H9 (cell line): ENCODE results near the gene NT5DC1. TPM values are rescaled to one million over a fixed set of nuclear protein-coding genes. Genes with fewer than 3 reads are reported as not detected.
A peak's percentile ranks its signal among the peaks of the same experiment; 100 is the strongest.

Experiments
- DNase-seq: peaks from one replicate; pipeline ENCODE4 v3.0.0-alpha.2; 2017
- H2AFZ ChIP-seq: one replicate; pipeline ENCODE4 v1.6.1; 2013; ENCODE audit warnings: mild to moderate bottlenecking, low read length, control low read depth, moderate library complexity
- H2AK5ac ChIP-seq: 2 replicates; pipeline ENCODE4 v1.6.1; 2013; ENCODE audit warnings: low read length, control low read depth, mixed read lengths; ENCODE audit not compliant: insufficient read length
- H2BK120ac ChIP-seq: one replicate; pipeline ENCODE4 v1.6.1; 2013; ENCODE audit warnings: low read depth, mild to moderate bottlenecking, low read length, control low read depth, inconsistent platforms; ENCODE audit not compliant: poor library complexity, severe bottlenecking
- H2BK12ac ChIP-seq: 2 replicates; pipeline ENCODE4 v1.6.1; 2013; ENCODE audit warnings: low read length, control low read depth, mixed read lengths, low read depth; ENCODE audit not compliant: insufficient read length
- H2BK15ac ChIP-seq: 2 replicates; pipeline ENCODE4 v1.6.1; 2013; ENCODE audit warnings: low read depth, low read length, control low read depth
- H2BK20ac ChIP-seq: one replicate; pipeline ENCODE4 v1.6.1; 2013; ENCODE audit warnings: low read depth, mild to moderate bottlenecking, low read length, control low read depth, inconsistent platforms; ENCODE audit not compliant: poor library complexity, severe bottlenecking
- H2BK5ac ChIP-seq: 2 replicates; pipeline ENCODE4 v1.6.1; 2013; ENCODE audit warnings: low read length, control low read depth, mixed read lengths; ENCODE audit not compliant: insufficient read length
- H3K14ac ChIP-seq: 2 replicates; pipeline ENCODE4 v1.6.1; 2013; ENCODE audit warnings: low read length, control low read depth; ENCODE audit not compliant: insufficient read depth
- H3K18ac ChIP-seq: 2 replicates; pipeline ENCODE4 v1.6.1; 2013; ENCODE audit warnings: low read depth, mild to moderate bottlenecking, mixed read lengths, low read length, control low read depth; ENCODE audit not compliant: insufficient read length
- H3K23ac ChIP-seq: 2 replicates; pipeline ENCODE4 v1.6.1; 2013; ENCODE audit warnings: low read length, control low read depth, mixed read lengths, low read depth; ENCODE audit not compliant: insufficient read length
- H3K23me2 ChIP-seq: 2 replicates; pipeline ENCODE4 v1.6.1; 2013; ENCODE audit warnings: low read depth, mild to moderate bottlenecking, mixed read lengths, low read length, control low read depth; ENCODE audit not compliant: insufficient read length, poor library complexity, severe bottlenecking
- H3K27ac ChIP-seq: 2 replicates; pipeline ENCODE4 v1.5.1; 2013; ENCODE audit warnings: low read length, control low read depth, mixed read lengths, low read depth; ENCODE audit not compliant: insufficient read length
- H3K27me3 ChIP-seq: 2 replicates; pipeline ENCODE4 v1.6.1; 2013; ENCODE audit warnings: low read length, control low read depth, inconsistent platforms; ENCODE audit not compliant: insufficient read depth
- H3K4ac ChIP-seq: 2 replicates; pipeline ENCODE4 v1.6.1; 2013; ENCODE audit warnings: low read depth, mild to moderate bottlenecking, control low read depth, inconsistent platforms, low read length, moderate library complexity
- H3K4me1 ChIP-seq: 2 replicates; pipeline ENCODE4 v1.6.1; 2013; ENCODE audit warnings: low read length, control low read depth, inconsistent platforms; ENCODE audit not compliant: insufficient read depth
- H3K4me2 ChIP-seq: 2 replicates; pipeline ENCODE4 v1.6.1; 2013; ENCODE audit warnings: low read length, control low read depth, mixed read lengths; ENCODE audit not compliant: insufficient read length, insufficient read depth
- H3K56ac ChIP-seq: 2 replicates; pipeline ENCODE4 v1.6.1; 2013; ENCODE audit warnings: low read depth, mild to moderate bottlenecking, mixed read lengths, low read length, control low read depth; ENCODE audit not compliant: insufficient read length
- H3K79me1 ChIP-seq: 2 replicates; pipeline ENCODE4 v1.6.1; 2013; ENCODE audit warnings: low read depth, mild to moderate bottlenecking, moderate library complexity, low read length, control low read depth, inconsistent platforms; ENCODE audit not compliant: insufficient read depth, poor library complexity, severe bottlenecking
- H3K79me2 ChIP-seq: 2 replicates; pipeline ENCODE4 v1.6.1; 2013; ENCODE audit warnings: low read length, control low read depth, inconsistent platforms; ENCODE audit not compliant: insufficient read depth
- H3K9ac ChIP-seq: 2 replicates; pipeline ENCODE4 v1.6.1; 2013; ENCODE audit warnings: low read length, control low read depth, mixed read lengths; ENCODE audit not compliant: insufficient read length; ENCODE audit errors: extremely low read depth
- H3K9me3 ChIP-seq: one replicate; pipeline ENCODE4 v1.6.1; 2013; ENCODE audit warnings: low read depth, low read length, inconsistent platforms; ENCODE audit not compliant: control insufficient read depth
- H3T11ph ChIP-seq: one replicate; pipeline ENCODE4 v1.6.1; 2013; ENCODE audit warnings: mild to moderate bottlenecking, low read length, control low read depth, inconsistent platforms
- H4K20me1 ChIP-seq: one replicate; pipeline ENCODE4 v1.6.1; 2013; ENCODE audit not compliant: control insufficient read depth, insufficient read length, insufficient read depth
- H4K5ac ChIP-seq: 2 replicates; pipeline ENCODE4 v1.6.1; 2013; ENCODE audit warnings: low read depth, mild to moderate bottlenecking, mixed read lengths, low read length, control low read depth; ENCODE audit not compliant: insufficient read length
- H4K8ac ChIP-seq: replicated peaks from 2 replicates; pipeline ENCODE4 v1.6.1; 2013; ENCODE audit warnings: low read length, control low read depth, mixed read lengths, low read depth; ENCODE audit not compliant: insufficient read length
- H4K91ac ChIP-seq: 2 replicates; pipeline ENCODE4 v1.6.1; 2013; ENCODE audit warnings: low read depth, mild to moderate bottlenecking, moderate library complexity, mixed read lengths, low read length, control low read depth; ENCODE audit not compliant: insufficient read length
- H3K27ac Mint-ChIP-seq, 3 experiments: 2 replicates in 2 of 3; 3 replicates in 1 of 3; pipeline ENCODE4 v1.8.0; 2020 to 2021; ENCODE audit warnings: mixed read lengths in 3 of 3, mild to moderate bottlenecking in 1 of 3, moderate library complexity in 1 of 3
- H3K27me3 Mint-ChIP-seq: 2 replicates; pipeline ENCODE4 v1.8.0; 2021; ENCODE audit warnings: low read depth, mild to moderate bottlenecking, moderate library complexity, mixed read lengths
- H3K36me3 Mint-ChIP-seq, 3 experiments: 2 replicates in 2 of 3; 3 replicates in 1 of 3; pipeline ENCODE4 v1.8.0; 2020 to 2021; ENCODE audit warnings: low read depth in 3 of 3, mixed read lengths in 3 of 3; ENCODE audit not compliant: insufficient read depth in 1 of 3
- H3K4me1 Mint-ChIP-seq, 2 experiments: 2 replicates each; pipeline ENCODE4 v1.8.0; 2020; ENCODE audit warnings: mixed read lengths in 2 of 2
- H3K4me3 Mint-ChIP-seq, 2 experiments: 2 replicates in 1 of 2; 3 replicates in 1 of 2; pipeline ENCODE4 v1.8.0; 2020 to 2021; ENCODE audit warnings: mild to moderate bottlenecking in 2 of 2, mixed read lengths in 2 of 2, moderate library complexity in 1 of 2
- H3K9me3 Mint-ChIP-seq, 2 experiments: 2 replicates in 1 of 2; 3 replicates in 1 of 2; pipeline ENCODE4 v1.8.0; 2020; ENCODE audit warnings: mild to moderate bottlenecking in 2 of 2, mixed read lengths in 2 of 2, moderate library complexity in 1 of 2
- WGBS: extraction: QIAGEN DNeasy Blood & Tissue Kit; methylation state at CpG from one replicate; pipeline ENCODE4 v1.1.7; 2013; ENCODE audit warnings: missing lambda C conversion rate, low lambda C conversion rate, mixed read lengths; ENCODE audit not compliant: insufficient read length; ENCODE audit errors: extremely low coverage; 5-methylcytosine and 5-hydroxymethylcytosine counted together
- total RNA-seq: library from RNA; stranded (reverse); gene quantifications from 2 replicates; pipeline ENCODE4 v1.2.1, GENCODE V29; 2021
- TF ChIP-seq, protein P1 (sequence below): fragments of 200-600 bp; sonication (generic); conservative IDR thresholded peaks from 3 replicates; pipeline ENCODE4 v1.8.0; 2021; ENCODE audit warnings: antibody characterized with exemption, mild to moderate bottlenecking

NT5DC1 gene
- total RNA-seq, 1 experiment from 2014 or later = 64.9 TPM

DNA sequence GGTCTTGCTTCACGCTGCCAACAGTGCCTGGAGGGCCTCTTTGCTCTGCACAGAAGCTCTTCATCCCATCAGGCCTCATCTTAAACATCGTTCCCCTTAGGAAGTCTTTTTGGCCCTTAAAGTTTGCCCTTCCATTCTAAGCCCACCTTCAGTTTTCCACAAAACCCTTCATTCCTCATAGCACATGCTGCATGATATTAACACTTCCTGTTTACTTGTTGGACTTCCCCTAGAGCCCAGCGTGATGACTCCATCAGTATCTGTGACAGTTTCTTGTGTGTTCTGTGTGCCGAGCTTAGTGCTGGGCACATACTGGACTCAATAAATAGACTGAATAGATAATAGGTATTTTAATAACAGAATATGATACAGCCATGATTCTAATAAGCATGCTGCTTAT is 2.2 kb downstream of the NT5DC1 start:
- no peak overlapping the region for H2BK120ac ChIP-seq
- no peaks in the 10 kb centered on the region for H3K9me3 ChIP-seq
- no peak overlapping the region for H3T11ph ChIP-seq
- H4K20me1 ChIP-seq = no peaks in the 10 kb centered on the region
- no peak overlapping the region for H3K4me3 Mint-ChIP-seq
- H3K27ac Mint-ChIP-seq = peak overlapping the region in 2 of 3 experiments; percentile 1 to 59; a peak in 3 of 7 replicates
- no CpG with 5 or more reads among the region's 4 CpGs for whole genome bisulfite sequencing
- H3K18ac ChIP-seq = no peak overlapping the region
- no peak overlapping the region for H3K9ac ChIP-seq
- no peak overlapping the region for H3K56ac ChIP-seq
- no peak overlapping the region for H2AK5ac ChIP-seq
- H4K5ac ChIP-seq = no peak overlapping the region
- H3K23me2 ChIP-seq = no peaks in the 10 kb centered on the region
- no peak overlapping the region for H4K8ac ChIP-seq
- DNase-seq = no peak
- no peak overlapping the region for H3K4me2 ChIP-seq
- H3K14ac ChIP-seq = no peak overlapping the region
- peaks cover 70 to 72% of the 10 kb centered on the region in 2 experiments for H3K4me1 Mint-ChIP-seq
- no peaks in the 10 kb centered on the region; the same call in 1 of the 2 replicates for H3K27me3 Mint-ChIP-seq
- H4K91ac ChIP-seq = no peak overlapping the region
- H2BK20ac ChIP-seq = no peak overlapping the region
- H3K23ac ChIP-seq = no peak overlapping the region
- H3K79me1 ChIP-seq = no peaks in the 10 kb centered on the region
- H2BK5ac ChIP-seq = no peak overlapping the region
- H3K9me3 Mint-ChIP-seq = no peaks in the 10 kb centered on the region; a peak in 1 of 5 replicates
- peaks cover 10% of the 10 kb centered on the region for H3K4me1 ChIP-seq
- peaks cover 0 to 21% (median 5%) of the 10 kb centered on the region in 3 experiments; a peak in 4 of 7 replicates for H3K36me3 Mint-ChIP-seq
- no peak overlapping the region for H2BK12ac ChIP-seq
- no peak overlapping the region for H2AFZ ChIP-seq
- TF ChIP-seq, protein P1, sequence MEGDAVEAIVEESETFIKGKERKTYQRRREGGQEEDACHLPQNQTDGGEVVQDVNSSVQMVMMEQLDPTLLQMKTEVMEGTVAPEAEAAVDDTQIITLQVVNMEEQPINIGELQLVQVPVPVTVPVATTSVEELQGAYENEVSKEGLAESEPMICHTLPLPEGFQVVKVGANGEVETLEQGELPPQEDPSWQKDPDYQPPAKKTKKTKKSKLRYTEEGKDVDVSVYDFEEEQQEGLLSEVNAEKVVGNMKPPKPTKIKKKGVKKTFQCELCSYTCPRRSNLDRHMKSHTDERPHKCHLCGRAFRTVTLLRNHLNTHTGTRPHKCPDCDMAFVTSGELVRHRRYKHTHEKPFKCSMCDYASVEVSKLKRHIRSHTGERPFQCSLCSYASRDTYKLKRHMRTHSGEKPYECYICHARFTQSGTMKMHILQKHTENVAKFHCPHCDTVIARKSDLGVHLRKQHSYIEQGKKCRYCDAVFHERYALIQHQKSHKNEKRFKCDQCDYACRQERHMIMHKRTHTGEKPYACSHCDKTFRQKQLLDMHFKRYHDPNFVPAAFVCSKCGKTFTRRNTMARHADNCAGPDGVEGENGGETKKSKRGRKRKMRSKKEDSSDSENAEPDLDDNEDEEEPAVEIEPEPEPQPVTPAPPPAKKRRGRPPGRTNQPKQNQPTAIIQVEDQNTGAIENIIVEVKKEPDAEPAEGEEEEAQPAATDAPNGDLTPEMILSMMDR = no peak
- H3K79me2 ChIP-seq = peaks cover 4% of the 10 kb centered on the region; the same call in 1 of the 2 replicates
- H3K27me3 ChIP-seq = no peaks in the 10 kb centered on the region
- no peak overlapping the region for H2BK15ac ChIP-seq
- H3K4ac ChIP-seq = no peak overlapping the region
- no peak overlapping the region for H3K27ac ChIP-seq
